ENCODE measurements around the gene ALOX15B.
"Not testable (repeated sequence)": the region's sequence is repeated elsewhere in the genome, so short reads cannot be mapped to it uniquely, and the experiment has no call there.

Gene ALOX15B

DNA sequence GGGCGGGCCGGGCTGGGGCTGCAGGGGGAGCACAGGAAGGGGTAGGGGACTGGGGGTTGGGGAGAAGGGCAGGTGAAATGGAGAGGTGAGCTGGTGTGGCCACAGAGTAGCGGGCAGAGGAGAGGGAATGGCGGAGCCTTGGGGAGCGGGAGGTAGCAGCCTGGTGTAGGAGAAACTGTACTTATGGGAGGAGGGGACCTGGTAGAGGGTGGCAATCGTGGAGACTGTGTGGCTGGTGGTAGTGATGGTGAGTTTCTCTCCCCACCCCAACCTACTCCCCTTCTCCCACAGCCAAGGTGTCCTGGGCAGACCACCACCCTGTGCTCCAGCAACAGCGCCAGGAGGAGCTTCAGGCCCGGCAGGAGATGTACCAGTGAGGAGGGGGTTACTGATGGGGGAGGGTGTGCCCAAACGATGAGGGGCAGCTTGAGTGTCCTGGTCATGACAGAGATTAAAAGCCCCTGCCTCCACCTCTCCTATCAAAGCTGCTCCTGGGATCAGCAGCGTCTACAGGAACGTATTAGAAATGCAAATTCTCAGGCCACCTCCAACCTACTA lies 831 bp downstream of the ALOX15B start:
- no peak for DNase-seq (ENCODE audit: low read depth in 3 of 3)

GRCh38 chr17:8041249-8041928 lies 2.5 kb downstream of the ALOX15B start:
- no peak for DNase-seq (ENCODE audit: low read depth in 3 of 3)

- no peak for DNase-seq (ENCODE audit: low read depth in 3 of 3)
Measured at GRCh38 chr17:8041979-8042378, 3.1 kb downstream of the ALOX15B start.

DNA sequence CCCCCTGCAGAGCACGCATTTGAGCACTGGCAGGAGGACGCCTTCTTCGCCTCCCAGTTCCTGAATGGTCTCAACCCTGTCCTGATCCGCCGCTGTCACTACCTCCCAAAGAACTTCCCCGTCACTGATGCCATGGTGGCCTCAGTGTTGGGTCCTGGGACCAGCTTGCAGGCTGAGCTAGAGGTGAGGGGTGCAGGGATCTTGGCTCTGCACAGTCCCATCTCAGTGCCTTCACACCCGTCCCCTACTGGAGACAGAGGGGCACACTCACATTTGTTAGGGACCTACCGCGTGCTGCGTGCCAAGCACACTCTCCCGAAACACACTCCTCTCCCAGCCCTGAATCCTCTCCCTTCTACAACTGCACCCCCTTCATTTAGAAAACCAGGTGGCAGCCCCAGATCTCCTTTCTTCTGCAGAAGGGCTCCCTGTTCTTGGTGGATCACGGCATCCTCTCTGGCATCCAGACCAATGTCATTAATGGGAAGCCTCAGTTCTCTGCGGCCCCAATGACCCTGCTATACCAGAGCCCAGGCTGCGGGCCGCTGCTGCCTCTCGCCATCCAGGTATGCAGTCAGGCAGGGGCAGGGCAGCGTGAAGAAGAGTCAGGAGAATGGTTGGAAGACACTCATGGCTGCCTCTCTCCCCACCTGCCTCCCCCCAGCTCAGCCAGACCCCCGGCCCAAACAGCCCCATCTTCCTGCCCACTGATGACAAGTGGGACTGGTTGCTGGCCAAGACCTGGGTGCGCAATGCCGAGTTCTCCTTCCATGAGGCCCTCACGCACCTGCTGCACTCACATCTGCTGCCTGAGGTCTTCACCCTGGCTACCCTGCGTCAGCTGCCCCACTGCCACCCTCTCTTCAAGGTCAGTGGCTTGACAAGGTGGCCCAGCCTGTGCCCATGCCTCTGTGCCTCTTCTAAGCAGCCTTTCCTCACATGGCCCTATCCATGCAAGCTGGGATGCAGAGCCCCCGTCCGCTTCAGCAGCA lies 6.3 kb downstream of the ALOX15B start:
- no peak for DNase-seq (ENCODE audit: low read depth in 3 of 3)

DNA sequence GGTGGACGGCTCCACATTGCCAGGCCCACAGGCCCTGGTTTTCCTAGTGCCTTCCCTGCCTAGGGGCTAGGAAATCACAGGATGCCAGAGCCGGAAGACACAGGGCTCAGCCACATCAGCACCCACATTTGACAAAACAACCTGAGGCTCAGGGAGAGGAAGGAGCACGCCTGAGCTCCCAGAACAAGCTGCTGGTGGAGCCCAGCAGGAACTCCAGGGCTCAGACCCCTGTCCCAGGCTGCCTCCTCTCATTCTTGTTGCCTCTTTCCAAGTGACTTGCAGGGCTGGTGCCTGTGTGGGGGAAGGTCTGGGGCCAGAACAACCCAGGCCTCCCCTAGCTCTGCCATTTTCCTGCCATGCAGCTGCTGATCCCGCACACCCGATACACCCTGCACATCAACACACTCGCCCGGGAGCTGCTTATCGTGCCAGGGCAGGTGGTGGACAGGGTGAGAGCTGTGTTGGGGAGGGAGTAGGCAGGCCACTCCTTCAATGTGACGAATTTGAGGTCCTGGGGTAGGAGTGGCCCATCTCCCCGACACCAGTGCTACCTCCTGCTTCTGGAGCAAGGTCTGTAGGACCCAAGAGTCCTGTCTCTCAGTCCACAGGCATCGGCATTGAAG lies 7.6 kb downstream of the ALOX15B start:
- DNase-seq (ENCODE audit: low read depth in 3 of 3), result no peak

DNA sequence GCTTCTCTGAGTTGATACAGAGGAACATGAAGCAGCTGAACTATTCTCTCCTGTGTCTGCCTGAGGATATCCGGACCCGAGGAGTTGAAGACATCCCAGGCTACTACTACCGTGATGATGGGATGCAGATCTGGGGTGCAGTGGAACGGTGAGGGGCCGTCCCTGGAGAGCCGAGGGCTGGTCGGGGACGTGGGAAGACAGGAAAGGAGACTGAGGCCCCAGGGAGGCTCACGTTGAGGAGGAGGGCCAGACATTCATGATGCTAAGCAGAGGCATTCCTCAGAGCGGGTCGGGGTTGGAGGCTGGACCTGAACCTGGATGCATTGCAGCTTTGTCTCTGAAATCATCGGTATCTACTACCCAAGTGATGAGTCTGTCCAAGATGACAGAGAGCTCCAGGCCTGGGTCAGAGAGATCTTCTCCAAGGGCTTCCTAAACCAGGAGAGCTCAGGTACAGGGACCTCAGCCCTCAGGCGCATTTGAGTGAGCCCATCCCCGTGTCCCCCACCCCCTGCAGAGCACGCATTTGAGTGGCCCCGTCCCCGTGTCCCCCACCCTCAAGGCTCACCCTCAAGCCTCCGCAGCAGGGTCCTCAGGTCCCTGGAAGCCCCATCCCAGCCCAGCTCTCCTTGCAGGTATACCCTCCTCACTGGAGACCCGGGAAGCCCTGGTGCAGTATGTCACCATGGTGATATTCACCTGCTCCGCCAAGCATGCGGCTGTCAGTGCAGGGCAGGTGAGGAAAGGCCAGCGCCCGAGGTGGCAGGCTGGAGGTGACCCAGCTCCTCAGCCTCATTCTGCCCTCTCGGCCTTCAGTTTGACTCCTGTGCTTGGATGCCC lies 8.3 kb downstream of the ALOX15B start:
- no peak for DNase-seq (ENCODE audit: low read depth in 3 of 3)

- DNase-seq (ENCODE audit: low read depth in 3 of 3), result no peak
Measured at GRCh38 chr17:8047769-8048110, 8.9 kb downstream of the ALOX15B start.

DNA sequence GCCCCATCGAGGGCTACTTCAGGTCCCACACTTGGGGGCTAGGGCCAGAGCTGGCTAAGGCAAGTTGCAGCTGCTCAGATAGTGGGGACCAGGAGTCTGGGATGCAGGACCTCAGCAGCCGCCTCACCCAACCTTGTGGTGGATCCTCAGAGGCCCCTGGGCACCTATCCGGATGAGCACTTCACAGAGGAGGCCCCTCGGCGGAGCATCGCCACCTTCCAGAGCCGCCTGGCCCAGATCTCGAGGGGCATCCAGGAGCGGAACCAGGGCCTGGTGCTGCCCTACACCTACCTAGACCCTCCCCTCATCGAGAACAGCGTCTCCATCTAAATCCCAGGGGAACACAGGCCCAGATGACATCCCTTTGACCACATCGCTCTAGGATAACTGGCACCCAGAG lies 9.4 kb downstream of the ALOX15B start:
- DNase-seq (ENCODE audit: low read depth in 3 of 3), result no peak

- no peak for DNase-seq (ENCODE audit: low read depth in 3 of 3)
Measured at GRCh38 chr17:8048736-8049135, 9.9 kb downstream of the ALOX15B start.

GRCh38 chr17:8051831-8052230 lies 13.0 kb downstream of the ALOX15B start:
- no peak for DNase-seq (ENCODE audit: low read depth in 3 of 3)

GRCh38 chr17:8052256-8053252 lies 13.7 kb downstream of the ALOX15B start:
- DNase-seq (ENCODE audit: low read depth in 3 of 3), result no peak

GRCh38 chr17:8053600-8053999 lies 14.7 kb downstream of the ALOX15B start:
- DNase-seq (ENCODE audit: low read depth in 3 of 3), result no peak

- no peak for DNase-seq (ENCODE audit: low read depth in 3 of 3)
Measured at GRCh38 chr17:8055851-8056231, 17.0 kb downstream of the ALOX15B start.

- no peak for DNase-seq (ENCODE audit: low read depth in 3 of 3)
Measured at GRCh38 chr17:8056232-8056975, 17.5 kb downstream of the ALOX15B start.

GRCh38 chr17:8056976-8057625 lies 18.2 kb downstream of the ALOX15B start:
- DNase-seq (ENCODE audit: low read depth in 3 of 3), result no peak

- DNase-seq (ENCODE audit: low read depth in 3 of 3), result peak in 1 of 3 experiments; percentile 15
Measured at GRCh38 chr17:8057691-8058114, 18.8 kb downstream of the ALOX15B start.

DNA sequence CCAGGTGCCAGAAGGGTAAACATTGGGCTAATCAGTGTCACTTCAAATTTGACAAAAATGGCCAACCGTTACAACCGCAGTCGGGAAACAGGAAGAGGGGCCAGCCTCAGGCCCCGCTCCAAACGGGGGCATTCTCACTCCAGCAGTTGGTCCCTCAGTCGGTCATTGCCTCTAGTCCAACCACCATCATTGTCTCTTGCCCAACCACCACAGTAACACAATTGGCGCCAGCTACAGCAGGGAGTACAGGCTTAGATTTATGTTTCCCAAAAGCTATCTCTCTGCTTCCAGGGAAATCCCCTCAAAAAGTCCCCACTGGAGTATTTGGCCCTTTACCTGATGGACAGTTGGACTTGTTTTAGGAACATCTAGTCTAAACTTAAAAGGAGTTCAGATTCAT lies 20.3 kb downstream of the ALOX15B start:
- DNase-seq (ENCODE audit: low read depth in 3 of 3), result no peak

DNA sequence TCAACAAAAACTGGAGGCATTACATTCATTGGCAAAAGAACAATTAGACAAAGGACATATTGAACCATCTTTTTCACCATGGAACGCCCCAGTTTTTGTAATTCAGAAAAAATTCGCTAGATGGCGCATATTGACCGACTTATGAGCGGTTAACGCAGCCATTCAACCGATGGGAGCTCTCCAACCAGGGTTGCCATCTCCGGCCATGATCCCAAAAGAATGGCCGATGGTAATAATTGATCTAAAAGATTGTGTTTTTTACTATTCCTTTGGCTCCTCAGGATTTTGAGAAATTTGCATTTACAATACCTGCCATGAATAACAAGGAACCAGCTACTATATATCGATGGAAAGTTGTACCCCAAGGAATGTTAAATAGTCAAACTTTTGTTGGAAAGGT lies 21.4 kb downstream of the ALOX15B start:
- peak in 1 of 3 experiments; percentile 49 for DNase-seq (ENCODE audit: low read depth in 3 of 3)

DNA sequence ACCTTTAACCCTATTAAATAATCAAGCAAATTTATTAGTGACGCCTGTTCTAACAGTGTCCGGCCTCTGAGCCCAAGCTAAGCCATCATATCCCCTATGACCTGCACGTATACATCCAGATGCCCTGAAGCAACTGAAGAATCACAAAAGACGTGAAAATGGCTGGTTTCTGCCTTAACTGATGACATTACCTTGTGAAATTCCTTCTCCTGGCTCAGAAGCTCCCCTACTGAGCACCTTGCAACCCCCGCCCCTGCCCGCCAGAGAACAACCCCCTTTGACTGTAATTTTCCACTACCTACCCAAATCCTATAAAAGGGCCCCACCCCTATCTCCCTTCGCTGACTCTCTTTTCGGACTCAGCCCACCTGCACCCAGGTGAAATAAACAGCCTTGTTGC lies 23.0 kb downstream of the ALOX15B start:
- not testable (repeated sequence) for DNase-seq (ENCODE audit: low read depth in 3 of 3)
